Right lobe of liver (tissue), 4 donors: Measurements from ENCODE around the gene PRIMPOL.

ENCODE experiments used
- POLR2A ChIP-seq: fragments of 450-650 bp; IDR thresholded peaks from one replicate; pipeline ENCODE4 v1.6.1; 2017; ENCODE audit warnings: antibody characterized with exemption, mild to moderate bottlenecking
- TF ChIP-seq, protein P1 (sequence below), 4 donors: fragments of 200-600 bp in 3 of 4; fragments of 450-650 bp in 1 of 4; IDR thresholded peaks; one replicate each; pipeline versions ENCODE4 v1.5.1 to v1.8.0; 2016 to 2022; ENCODE audit warnings: antibody characterized with exemption in 4 of 4, mild to moderate bottlenecking in 2 of 4
- donor health status: DM: no; HTN: no; CAD: no.
- donor health status: DM: no; HTN: no; CAD: no.
- donor health status: DM: no; HTN: yes; CAD: no.

DNA sequence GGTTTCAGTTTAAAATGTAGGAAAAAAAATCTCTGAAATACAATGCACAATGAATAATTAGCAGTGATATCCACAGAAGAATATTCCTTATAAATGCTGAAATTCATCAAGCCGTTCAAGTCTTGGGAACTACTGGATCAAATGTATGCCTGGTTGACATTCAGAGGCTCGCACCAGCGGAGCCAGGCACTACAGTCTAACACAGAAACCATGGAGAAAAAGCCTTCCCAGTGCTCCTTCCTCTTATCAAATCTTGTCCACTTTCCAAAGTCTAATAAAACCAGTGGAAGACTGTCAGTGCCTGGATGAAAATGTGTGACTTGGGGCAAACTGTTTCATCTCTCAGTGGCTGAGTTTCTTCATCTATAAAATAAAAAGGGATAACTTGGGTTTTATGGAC, 48.4 kb downstream of the PRIMPOL start:
- TF ChIP-seq, protein P1, sequence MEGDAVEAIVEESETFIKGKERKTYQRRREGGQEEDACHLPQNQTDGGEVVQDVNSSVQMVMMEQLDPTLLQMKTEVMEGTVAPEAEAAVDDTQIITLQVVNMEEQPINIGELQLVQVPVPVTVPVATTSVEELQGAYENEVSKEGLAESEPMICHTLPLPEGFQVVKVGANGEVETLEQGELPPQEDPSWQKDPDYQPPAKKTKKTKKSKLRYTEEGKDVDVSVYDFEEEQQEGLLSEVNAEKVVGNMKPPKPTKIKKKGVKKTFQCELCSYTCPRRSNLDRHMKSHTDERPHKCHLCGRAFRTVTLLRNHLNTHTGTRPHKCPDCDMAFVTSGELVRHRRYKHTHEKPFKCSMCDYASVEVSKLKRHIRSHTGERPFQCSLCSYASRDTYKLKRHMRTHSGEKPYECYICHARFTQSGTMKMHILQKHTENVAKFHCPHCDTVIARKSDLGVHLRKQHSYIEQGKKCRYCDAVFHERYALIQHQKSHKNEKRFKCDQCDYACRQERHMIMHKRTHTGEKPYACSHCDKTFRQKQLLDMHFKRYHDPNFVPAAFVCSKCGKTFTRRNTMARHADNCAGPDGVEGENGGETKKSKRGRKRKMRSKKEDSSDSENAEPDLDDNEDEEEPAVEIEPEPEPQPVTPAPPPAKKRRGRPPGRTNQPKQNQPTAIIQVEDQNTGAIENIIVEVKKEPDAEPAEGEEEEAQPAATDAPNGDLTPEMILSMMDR (IDR thresholded peaks at IDR 0.05) = no peak
- TF ChIP-seq POLR2A = no peak
